Hypothalamus (tissue), 51 donors: ENCODE data around the gene SAA4.
"Not testable (repeated sequence)": the region's sequence is repeated elsewhere in the genome, so short reads cannot be mapped to it uniquely, and the experiment has no call there.

Experiments
- DNase-seq, 51 donors: peaks; one replicate each; lab custom pipeline; 2025; lab: John Stamatoyannopoulos, UW

Gene SAA4, protein sequence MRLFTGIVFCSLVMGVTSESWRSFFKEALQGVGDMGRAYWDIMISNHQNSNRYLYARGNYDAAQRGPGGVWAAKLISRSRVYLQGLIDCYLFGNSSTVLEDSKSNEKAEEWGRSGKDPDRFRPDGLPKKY

DNA sequence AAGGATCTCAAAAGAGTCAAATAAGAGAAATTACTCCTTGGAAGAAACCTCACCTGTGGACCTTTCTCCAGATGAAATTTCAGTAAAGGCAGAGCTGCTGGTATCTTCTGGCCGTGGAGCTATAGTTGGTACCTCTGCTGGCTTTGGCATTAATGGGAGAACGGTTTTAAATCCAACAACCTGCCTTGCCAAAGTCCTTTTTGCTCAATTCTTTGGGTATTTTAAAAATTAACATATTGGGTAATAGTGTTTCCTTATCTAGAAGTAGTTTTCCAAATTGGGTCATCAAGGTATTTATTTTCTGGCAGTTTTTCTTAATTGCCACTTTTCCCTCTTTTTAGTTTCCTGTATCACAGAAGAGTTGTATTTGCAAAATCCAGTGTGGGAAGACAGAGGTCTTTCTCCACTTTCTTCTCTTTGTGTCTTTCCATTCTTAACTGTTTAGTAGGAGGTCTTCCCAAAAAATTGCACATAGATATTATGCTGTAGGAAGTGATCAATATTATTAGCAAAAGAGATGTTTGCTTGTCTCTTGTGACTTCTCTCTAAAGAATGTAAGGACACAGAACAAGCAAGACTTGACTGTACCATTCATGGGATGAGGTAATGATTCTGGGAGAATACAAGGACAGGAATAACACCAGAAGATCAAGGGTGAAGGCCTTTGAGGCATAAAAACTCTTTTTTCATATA, at the start of gene SAA4:
SAA4 (minus strand) TSS at position 139 of the 693 bp plus-strand sequence. CDS start 876 bp downstream, outside the sequence.
- no peak for DNase-seq

DNA sequence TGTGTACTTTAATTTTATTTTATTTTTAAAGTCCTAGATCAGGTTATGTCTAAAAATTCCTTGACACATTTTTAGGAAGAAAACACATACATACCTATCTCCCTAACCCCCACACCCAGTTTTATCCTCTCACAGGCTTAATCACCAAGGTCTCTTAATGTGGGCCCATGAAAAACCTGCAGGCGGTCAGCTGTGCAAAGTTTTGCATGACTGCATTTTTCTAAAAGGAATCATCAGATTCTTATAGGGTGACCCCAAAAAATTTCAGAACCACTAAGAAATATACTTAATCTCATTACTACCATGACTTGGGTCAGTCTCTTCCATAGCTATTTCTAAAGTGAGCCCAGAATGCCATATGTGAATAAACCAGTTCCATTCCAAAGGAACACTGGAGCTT, 49.2 kb upstream of the SAA4 start:
- DNase-seq: no peak

DNA sequence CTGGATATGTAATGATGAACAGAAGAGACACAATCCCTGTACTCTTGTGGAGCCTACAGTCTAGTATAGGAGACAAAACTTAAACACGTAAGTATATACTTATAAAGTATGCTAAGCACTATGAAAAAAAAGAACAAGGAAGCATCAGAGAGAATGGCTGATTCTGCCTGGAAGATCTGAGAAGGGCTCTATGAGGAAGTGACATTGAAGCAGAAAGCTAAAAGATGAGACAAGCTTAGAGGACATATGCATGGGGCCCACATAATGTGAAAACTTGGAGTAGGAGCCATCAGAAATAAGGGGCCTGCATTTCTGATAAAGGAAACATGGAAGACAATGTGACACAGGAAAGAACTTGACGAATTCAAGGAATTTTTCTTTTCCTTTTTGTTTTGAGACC, 46.0 kb upstream of the SAA4 start:
- DNase-seq: no peak

DNA sequence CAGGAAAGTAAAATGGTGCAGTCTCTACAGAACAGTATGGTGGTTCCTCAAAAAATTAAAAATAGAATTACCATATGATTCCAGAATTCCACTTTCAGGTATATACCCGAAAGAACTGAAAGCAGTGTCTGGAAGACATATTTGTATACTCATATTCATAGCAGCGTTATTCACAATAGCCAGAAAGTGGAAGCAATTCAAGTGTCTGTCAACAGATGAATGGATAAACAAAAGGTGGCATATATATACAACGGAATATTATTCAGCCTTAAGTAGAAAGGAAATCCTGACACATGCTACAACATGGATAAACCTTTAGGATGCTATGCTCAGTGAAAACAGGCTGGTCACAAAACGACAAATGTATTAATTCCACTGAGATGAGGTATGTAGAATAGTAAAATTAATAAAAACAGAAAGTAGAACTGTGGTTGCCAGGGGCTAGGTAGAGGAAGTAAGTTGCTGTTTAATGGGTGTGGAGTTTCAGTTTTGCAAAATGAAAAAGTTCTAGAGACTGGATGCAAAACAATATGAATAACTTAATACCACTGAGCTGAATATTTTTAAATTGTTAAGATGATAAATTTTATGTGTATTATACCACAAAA, 43.9 kb upstream of the SAA4 start:
- DNase-seq: no peak

DNA sequence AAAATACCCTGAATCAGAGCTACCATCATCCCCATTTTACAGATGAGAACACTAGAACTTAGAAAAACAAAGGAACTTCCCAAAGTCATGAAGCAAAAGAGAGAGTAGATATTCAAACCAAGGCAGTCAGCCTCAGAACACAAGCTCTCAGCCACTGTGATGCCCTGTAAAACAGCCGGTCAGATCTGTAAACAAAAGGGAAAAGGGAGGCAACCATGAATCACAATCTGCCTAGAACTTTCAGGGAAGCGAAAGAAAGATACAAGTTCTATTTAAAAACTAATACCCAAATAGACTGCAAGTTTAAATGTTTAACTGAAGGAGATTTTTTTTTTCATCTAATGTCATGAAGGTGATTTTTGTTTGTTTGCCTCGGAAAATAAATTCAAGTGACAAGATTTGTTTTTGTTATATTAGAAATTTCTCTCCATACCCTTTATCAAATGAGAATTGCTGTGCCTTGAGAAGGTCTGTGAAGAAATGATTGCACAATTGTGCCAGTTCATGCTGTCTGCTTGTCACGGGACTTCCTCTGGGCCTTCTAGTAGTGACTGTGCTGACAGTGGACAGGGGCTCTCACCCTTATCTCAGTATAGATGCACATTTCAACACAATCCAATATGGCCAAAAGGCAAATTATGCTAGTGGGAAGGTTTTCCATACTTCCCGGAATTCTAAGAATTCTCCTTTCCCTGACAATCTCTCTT, 41.1 kb upstream of the SAA4 start:
- DNase-seq: peak in 9 of 51 donors; percentile 1 to 24 (median 9)

DNA sequence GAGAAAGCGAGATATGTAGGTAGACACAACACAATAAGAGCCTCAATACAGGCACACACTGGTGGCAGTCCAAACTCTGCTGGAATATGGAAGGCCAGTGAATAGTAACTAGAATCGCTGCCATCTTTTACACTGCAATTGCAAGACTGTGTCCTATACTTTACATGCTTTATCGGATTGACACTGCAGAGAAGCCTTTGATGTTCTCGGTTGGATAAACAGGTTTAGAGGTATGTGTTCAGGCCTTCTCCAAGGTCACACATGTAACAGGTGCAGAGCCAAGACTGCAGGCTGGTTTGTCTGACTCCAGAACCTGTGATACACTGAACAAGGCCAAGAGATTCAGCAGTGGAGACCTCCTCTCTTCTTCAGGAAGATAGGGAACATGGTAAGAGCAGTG, 34.6 kb upstream of the SAA4 start:
- DNase-seq: no peak

DNA sequence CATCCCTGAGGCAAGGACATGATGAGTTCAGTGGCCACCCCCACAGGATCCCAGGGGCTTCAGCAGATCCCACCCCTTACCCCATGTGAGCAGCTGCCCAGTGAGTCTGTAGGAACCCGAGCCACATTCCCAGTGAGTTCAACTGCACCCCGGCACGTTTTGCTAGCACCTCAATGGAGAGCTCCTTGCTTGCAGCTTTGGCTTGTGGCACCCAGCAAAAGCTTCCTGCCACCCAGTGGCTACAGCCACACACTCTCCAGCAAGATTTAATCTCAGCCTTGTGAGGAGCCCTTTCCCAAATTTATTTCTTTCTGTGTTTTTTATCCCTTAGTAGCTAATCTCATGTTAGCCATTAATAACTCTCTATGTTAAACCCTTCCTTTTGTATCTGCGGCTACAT, 33.5 kb upstream of the SAA4 start:
- no peak for DNase-seq

DNA sequence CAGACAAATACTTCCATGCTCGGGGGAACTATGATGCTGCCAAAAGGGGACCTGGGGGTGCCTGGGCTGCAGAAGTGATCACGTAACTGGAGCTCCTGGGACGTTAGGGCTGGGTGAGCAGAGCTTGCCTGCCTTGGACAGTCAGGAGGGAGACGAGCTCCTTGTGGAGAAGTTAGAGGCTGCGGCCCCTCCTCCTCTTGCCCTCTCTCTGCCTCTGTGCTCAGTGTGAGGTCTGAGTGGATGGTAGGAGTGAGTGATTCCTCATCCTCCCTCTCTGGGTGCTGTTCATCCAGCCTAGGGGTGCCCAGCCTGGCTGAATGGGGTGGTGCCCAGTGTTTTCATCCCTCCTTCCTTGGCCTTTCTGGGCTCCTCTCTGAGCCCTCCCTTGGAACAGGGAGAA, 32.6 kb upstream of the SAA4 start:
- DNase-seq: not testable (repeated sequence)

DNA sequence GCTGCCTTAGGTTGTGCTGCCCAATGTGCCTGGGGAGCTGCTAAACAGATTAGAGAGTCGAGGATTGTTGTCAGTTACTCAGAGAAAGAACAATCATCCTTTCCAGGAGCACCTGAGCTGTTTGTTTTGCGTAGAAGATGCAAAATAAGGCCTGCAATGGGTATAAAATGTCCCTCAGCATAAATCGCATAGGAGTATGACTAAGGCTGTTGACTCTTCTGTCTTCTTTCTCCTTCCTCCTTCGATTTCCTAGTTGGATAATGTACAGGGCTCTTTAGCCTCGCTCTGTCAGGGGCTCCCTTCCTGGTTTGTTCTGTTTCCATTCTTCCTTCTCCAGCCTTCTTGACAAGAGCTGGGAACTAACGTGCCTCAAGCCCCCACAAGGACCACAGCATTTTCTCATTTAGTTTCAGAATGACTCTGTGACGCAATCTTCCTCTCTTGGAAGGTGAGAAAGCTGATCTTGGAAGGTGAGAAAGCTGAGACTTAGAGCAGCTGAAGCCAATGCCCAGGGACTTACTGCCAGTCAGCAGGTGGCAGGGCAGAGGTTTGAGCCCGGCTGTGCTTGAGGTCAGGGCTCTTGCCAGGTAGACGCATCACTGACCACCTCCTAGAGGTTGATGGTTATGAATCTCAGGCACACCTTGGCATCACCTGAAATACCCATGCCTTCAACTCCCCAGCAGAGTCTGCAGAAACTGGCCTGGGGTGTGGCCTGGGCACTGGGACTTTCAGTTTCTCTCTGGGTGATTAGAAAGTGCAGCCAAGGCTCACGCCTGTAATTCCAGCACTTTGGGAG, 30.9 kb upstream of the SAA4 start:
- not testable (repeated sequence) for DNase-seq

DNA sequence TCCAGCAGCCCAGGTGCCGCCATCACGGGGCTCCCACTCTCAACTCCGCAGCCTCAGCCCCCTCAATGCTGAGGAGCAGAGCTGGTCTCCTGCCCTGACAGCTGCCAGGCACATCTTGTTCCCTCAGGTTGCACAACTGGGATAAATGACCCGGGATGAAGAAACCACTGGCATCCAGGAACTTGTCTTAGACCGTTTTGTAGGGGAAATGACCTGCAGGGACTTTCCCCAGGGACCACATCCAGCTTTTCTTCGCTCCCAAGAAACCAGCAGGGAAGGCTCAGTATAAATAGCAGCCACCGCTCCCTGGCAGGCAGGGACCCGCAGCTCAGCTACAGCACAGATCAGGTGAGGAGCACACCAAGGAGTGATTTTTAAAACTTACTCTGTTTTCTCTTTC, 29.3 kb upstream of the SAA4 start, which contains the start of gene SAA1:
SAA1 (plus strand) TSS at position 316 of the 400 bp plus-strand sequence. CDS start 624 bp downstream, outside the sequence.
- DNase-seq: no peak

DNA sequence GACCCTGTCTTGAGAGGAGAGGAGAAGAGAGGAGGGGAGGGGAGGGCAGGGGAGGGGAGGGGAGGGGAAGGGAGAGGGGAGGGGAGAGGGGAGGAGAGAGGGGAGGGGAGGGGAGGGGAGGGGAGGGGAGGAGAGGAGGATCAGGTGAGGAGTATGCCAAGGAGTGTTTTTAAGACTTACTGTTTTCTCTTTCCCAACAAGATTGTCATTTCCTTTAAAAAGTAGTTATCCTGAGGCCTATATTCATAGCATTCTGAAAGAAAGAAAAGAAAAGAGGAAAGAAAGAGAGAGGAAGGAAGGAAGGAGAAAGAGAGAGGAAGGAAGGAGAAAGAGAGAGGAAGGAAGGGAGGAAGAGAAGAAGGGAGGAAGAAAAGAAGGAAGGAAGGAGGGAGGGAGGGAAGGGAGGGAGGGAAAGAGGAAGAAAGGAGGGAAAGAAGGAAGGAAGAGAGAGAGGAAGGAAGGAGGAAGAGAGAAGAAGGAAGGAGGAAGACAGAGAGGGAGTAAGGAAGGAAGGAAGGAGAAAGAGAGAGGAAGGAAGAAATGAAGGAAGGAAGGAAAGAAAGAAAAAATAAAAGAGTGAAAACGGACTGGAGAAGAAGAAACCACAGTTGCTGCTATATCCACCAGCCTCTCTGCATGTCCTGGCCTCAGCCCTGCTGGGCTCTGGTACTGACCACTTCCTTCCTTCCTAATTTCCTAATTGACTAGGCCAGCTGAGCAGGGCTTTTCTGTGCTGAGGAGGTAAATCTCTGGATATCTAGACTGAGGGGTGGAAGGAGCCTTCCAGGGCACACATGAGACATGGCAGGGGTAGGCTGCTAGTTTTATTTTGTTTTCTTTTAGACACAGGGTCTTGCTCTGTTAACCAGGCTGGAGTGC, 28.3 kb upstream of the SAA4 start:
- no peak for DNase-seq

DNA sequence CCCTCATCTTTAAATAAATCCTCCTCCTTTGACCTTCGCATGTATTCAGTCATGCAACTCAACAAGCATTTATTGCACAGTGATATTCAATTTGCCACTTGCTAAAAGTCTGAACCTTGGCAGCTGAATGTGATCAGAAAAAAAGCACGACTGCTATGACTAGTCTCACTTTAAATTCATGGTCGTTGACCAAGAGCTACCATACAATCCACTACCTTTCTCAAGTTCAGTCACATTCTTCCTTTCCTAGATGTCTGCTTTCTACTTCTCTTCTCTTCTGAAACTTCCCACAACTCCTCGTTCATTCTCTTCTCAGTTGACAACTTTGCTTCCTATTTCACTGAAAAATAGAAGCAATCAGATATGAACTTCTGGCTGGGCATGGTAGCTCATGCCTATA, 27.4 kb upstream of the SAA4 start:
- DNase-seq: no peak

DNA sequence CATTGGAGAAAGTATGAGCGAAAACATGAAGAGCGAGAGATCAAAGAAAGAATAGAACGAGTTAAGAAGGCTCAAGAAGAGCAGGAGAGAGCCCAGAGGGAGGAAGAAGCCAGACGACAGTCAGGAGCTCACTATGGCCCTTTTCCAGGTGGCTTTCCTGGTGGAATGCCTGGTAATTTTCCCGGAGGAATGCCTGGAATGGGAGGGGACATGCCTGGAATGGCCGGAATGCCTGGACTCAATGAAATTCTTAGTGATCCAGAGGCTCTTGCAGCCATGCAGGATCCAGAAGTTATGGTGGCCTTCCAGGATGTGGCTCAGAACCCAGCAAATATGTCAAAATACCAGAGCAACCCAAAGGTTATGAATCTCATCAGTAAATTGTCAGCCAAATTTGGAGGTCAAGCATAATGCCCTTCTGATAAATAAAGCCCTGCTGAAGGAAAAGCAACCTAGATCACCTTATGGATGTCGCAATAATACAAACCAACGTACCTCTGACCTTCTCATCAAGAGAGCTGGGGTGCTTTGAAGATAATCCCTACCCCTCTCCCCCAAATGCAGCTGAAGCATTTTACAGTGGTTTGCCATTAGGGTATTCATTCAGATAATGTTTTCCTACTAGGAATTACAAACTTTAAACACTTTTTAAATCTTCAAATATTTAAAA, 26.2 kb upstream of the SAA4 start:
- DNase-seq: not testable (repeated sequence)

DNA sequence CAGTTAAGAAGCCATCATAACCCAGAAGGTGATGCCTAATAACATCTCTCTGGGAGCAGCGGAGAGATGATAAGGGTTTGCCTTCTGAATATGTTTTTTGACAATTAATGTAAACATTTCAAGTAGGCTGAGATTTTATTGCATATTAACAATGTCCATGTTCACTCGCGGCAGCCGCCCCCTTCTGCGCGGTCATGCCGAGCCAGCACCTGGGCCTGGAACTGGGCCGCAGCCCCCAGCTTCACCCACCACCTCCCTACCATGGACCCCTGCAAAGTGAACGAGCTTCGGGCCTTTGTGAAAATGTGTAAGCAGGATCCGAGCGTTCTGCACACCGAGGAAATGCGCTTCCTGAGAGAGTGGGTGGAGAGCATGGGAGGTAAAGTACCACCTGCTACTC, 25.1 kb upstream of the SAA4 start:
- no peak for DNase-seq

DNA sequence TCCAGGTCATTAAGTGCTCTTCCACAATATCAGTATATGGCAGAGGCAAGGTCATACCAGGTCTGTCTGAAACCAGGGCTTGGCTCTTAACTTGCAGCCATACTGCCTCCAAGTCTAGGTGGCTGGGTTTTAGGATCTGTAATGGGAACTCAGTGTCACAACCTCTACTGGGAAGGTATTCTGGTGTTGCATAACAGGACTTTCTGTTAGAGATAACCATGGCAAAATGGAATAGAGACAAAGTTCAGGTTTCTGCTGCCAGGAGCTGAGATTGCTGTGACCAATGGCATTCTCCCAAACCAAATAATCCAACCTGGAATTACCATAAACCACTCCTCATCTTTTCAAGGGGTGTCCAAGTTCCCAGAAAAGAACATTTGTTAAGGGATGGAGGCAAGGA, 22.7 kb upstream of the SAA4 start:
- no peak for DNase-seq

DNA sequence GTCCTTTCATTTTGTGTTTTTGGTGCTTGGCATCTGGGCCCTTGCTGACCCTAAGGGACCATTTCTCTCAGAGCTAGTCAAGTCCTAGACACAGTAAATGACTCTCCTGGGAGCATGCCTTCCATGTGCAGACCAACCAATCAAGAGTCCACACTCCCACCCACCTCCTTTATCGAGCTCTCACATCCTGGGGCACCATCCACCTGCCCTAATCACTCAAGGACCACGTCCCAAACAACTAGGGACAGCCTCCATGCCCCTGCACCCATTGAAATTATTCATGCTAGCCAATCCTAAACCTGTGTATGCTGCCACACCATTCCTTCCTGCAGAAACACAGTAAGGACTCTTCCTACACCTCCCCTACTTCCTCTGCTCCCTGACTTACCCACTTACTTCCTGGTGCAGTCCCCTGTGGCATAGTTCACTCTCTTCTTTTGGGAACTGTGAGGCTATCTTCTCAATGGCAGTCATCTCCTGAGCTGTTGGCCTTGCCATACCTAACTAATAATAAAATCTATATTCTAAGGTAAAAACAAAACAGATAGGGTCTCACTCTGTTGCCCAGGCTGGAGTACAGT, 18.3 kb upstream of the SAA4 start:
- no peak for DNase-seq

DNA sequence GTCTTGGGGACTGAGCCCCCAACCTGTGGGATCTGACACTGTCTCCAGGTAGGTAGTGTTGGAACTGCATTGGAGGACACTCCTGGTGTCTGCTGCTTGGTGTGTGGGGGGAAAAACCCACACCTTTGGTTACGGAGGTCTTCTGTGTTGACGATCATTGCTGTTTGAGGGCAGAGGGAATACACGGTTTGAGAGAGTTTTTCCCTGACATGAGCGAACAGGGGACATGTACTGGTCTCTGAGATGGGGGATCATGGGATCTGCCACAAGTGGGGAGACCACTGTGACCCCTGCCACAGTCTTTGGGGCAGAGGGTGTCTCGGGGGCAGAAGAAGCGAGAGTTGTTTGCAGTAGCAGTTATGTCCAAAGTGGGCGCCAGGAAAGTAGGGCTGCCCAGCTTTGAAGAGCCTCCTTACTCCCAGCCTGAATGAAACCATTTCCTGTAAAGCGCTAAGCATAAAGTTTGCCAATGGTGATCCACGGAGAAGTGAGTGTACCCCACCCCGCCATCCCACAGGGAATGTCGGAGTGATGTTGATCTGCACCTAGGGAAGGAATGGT, 17.3 kb upstream of the SAA4 start:
- no peak for DNase-seq

DNA sequence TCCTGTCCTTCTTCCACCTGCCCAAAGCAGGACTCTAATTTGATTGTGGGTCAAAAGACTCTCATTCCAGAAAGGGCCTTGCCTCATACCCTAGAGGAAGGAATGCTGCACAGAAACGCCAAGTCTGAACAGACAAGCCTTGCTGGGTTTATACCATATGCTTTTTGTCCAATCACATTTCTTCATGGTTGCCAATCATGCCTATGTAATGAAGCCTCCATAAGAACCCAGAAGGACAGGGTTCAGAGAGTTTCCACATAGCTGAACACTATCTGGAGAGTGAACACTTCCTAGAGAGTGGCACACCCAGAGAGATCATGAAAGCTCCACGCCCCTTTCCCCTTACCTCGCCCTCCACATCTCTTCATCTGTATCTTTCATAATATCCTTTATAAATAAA, 16.6 kb upstream of the SAA4 start:
- no peak for DNase-seq
